Endodermal cell (in vitro differentiated cells): ENCODE measurements around the gene CCDC86. TPM values are rescaled to one million over a fixed set of nuclear protein-coding genes. Genes with fewer than 3 reads are reported as not detected.

Source experiments
- DNase-seq: peaks from one replicate; pipeline ENCODE4 v3.0.0-alpha.2; 2017
- H3K27ac ChIP-seq: 2 replicates; pipeline ENCODE4 v1.5.1; 2013; ENCODE audit warnings: mild to moderate bottlenecking, low read depth, low read length, moderate library complexity
- H3K27me3 ChIP-seq: 2 replicates; pipeline ENCODE4 v1.6.1; 2013; ENCODE audit warnings: mild to moderate bottlenecking, low read length, moderate library complexity; ENCODE audit not compliant: insufficient read depth, control insufficient read depth, poor library complexity, severe bottlenecking
- H3K36me3 ChIP-seq: 2 replicates; pipeline ENCODE4 v1.7.0; 2013; ENCODE audit warnings: mild to moderate bottlenecking, low read length, moderate library complexity; ENCODE audit not compliant: control insufficient read depth, insufficient read depth
- H3K4me1 ChIP-seq: one replicate; pipeline ENCODE4 v1.7.0; 2013; ENCODE audit warnings: low read length; ENCODE audit not compliant: control insufficient read depth, insufficient read depth
- H3K4me3 ChIP-seq: 2 replicates; pipeline ENCODE4 v1.5.1; 2013; ENCODE audit warnings: mild to moderate bottlenecking, low read length, moderate library complexity
- H3K9ac ChIP-seq: 2 replicates; pipeline ENCODE4 v1.6.1; 2013; ENCODE audit warnings: mild to moderate bottlenecking, low read length, moderate library complexity; ENCODE audit not compliant: poor library complexity, severe bottlenecking; ENCODE audit errors: extremely low read depth
- H3K9me3 ChIP-seq: 2 replicates; pipeline ENCODE4 v1.6.1; 2013; ENCODE audit warnings: mild to moderate bottlenecking, low read length, moderate library complexity; ENCODE audit not compliant: control insufficient read depth
- H3K27ac Mint-ChIP-seq: 2 replicates; pipeline ENCODE4 v1.8.0; 2020; ENCODE audit warnings: mixed read lengths
- H3K27me3 Mint-ChIP-seq: 2 replicates; pipeline ENCODE4 v1.8.0; 2021; ENCODE audit warnings: mild to moderate bottlenecking, mixed read lengths; ENCODE audit not compliant: insufficient read depth
- H3K36me3 Mint-ChIP-seq: 2 replicates; pipeline ENCODE4 v1.8.0; 2020; ENCODE audit warnings: low read depth, mixed read lengths
- H3K4me1 Mint-ChIP-seq: 2 replicates; pipeline ENCODE4 v1.8.0; 2020; ENCODE audit warnings: mixed read lengths
- H3K4me3 Mint-ChIP-seq: 2 replicates; pipeline ENCODE4 v1.8.0; 2020; ENCODE audit warnings: mild to moderate bottlenecking, moderate library complexity, mixed read lengths
- H3K9me3 Mint-ChIP-seq: 2 replicates; pipeline ENCODE4 v1.8.0; 2020; ENCODE audit warnings: mild to moderate bottlenecking, mixed read lengths
- WGBS, 2 experiments: methylation state at CpG; one replicate each; pipeline versions ENCODE4 v1.1.5 to v1.1.7; 2013; ENCODE audit warnings: missing lambda C conversion rate in 2 of 2, mixed read lengths in 1 of 2; ENCODE audit not compliant: insufficient coverage in 1 of 2, insufficient read length in 1 of 2; 5-methylcytosine and 5-hydroxymethylcytosine counted together
- long read RNA-seq, 4 experiments: library from polyadenylated mRNA in 2 of 4; library from RNA in 1 of 4; library from capped mRNA in 1 of 4; stranded (forward) in 3 of 4; unstranded in 1 of 4; transcript quantifications; one replicate each; pipeline ENCODE4 v2.0.0, GENCODE V29; 2020 to 2021; ENCODE audit warnings: inconsistent platforms in 1 of 4
- polyA plus RNA-seq, 2 experiments: library from polyadenylated mRNA; stranded (reverse); fragments of 50-300 nt; gene quantifications; one replicate each; pipeline ENCODE4 v1.2.3, GENCODE V29; 2013
- total RNA-seq, 2 donors: library from RNA; stranded (reverse); fragmentation: NEBNext Ultra II Directional in 1 of 2; extraction: Animal tissue kit (Norgen Biotek cat#: 25700) in 1 of 2; gene quantifications; 2 replicates in 1 of 2; 3 replicates in 1 of 2; pipeline ENCODE4 v1.2.1, GENCODE V29; 2021
- TF ChIP-seq, protein P1 (sequence below): fragments of 200-600 bp; sonication (generic); conservative IDR thresholded peaks from 2 replicates; pipeline ENCODE4 v1.5.0; 2021; ENCODE audit warnings: antibody characterized with exemption, mild to moderate bottlenecking

The CCDC86 gene, protein sequence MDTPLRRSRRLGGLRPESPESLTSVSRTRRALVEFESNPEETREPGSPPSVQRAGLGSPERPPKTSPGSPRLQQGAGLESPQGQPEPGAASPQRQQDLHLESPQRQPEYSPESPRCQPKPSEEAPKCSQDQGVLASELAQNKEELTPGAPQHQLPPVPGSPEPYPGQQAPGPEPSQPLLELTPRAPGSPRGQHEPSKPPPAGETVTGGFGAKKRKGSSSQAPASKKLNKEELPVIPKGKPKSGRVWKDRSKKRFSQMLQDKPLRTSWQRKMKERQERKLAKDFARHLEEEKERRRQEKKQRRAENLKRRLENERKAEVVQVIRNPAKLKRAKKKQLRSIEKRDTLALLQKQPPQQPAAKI
- 10 to 100 TPM; 22.4 to 27.9 TPM for total RNA-seq
- 22.9 TPM for polyA plus RNA-seq (2013, experiment 1 of 2)
- polyA plus RNA-seq (2013, experiment 2 of 2): 22.8 TPM
- long read RNA-seq, experiment 1, transcript CCDC86-201 (4 exons, 1,893 nt): major isoform, 7 of 16 reads
- long read RNA-seq, experiment 1, partial matches to known transcripts: 3 of 16 reads
- long read RNA-seq, experiment 1, other reads (novel, unspliced or antisense): 3 of 16 reads
- long read RNA-seq, experiment 2, transcript CCDC86-201 (4 exons, 1,893 nt): major isoform, 61 of 63 reads
- long read RNA-seq, experiment 2, partial matches to known transcripts: 0 of 63 reads
- long read RNA-seq, experiment 2, other reads (novel, unspliced or antisense): 1 of 63 reads
- long read RNA-seq, experiment 3, transcript CCDC86-201 (4 exons, 1,893 nt): major isoform, 174 of 177 reads
- long read RNA-seq, experiment 3, partial matches to known transcripts: 1 of 177 reads
- long read RNA-seq, experiment 3, other reads (novel, unspliced or antisense): 1 of 177 reads
- long read RNA-seq, experiment 4, transcript CCDC86-201 (4 exons, 1,893 nt): major isoform, 48 of 52 reads
- long read RNA-seq, experiment 4, partial matches to known transcripts: 0 of 52 reads
- long read RNA-seq, experiment 4, other reads (novel, unspliced or antisense): 0 of 52 reads

- Histone ChIP-seq H3K9me3 (no peaks in the 10 kb centered on the region), H3K27ac (peak within 1 kb of the TSS; percentile 64), H3K27me3 (no peaks in the 10 kb centered on the region), H3K4me1 (peaks cover 15% of the 10 kb centered on the region), H3K4me3 (peak within 1 kb of the TSS; percentile 94), H3K36me3 (no peaks in the 10 kb centered on the region), H3K9ac (peak within 1 kb of the TSS; percentile 86)
- Mint-ChIP-seq H3K4me1 (peaks cover 42% of the 10 kb centered on the region), H3K27ac (peak within 1 kb of the TSS; percentile 91), H3K9me3 (no peaks in the 10 kb centered on the region), H3K36me3 (peaks cover 4% of the 10 kb centered on the region), H3K27me3 (peaks cover 4% of the 10 kb centered on the region), H3K4me3 (peak within 1 kb of the TSS; percentile 78)
- TF ChIP-seq, protein P1, sequence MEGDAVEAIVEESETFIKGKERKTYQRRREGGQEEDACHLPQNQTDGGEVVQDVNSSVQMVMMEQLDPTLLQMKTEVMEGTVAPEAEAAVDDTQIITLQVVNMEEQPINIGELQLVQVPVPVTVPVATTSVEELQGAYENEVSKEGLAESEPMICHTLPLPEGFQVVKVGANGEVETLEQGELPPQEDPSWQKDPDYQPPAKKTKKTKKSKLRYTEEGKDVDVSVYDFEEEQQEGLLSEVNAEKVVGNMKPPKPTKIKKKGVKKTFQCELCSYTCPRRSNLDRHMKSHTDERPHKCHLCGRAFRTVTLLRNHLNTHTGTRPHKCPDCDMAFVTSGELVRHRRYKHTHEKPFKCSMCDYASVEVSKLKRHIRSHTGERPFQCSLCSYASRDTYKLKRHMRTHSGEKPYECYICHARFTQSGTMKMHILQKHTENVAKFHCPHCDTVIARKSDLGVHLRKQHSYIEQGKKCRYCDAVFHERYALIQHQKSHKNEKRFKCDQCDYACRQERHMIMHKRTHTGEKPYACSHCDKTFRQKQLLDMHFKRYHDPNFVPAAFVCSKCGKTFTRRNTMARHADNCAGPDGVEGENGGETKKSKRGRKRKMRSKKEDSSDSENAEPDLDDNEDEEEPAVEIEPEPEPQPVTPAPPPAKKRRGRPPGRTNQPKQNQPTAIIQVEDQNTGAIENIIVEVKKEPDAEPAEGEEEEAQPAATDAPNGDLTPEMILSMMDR: no peak
- peak; percentile 98 for DNase-seq
- 0 to 1% methylated on average over 35 to 57 of the region's 57 CpGs for WGBS, 2 experiments
Observed at GRCh38 chr11:60841797-60842667, at the start of gene CCDC86. TSS of gene CCDC86 (plus strand) at chr11:60842113. CDS start at chr11:60842125, 12 bp downstream.

GRCh38 chr11:60792521-60792920, 49.4 kb upstream of the CCDC86 start:
- Mint-ChIP-seq H3K4me1 (no peaks in the 10 kb centered on the region), H3K36me3 (no peaks in the 10 kb centered on the region), H3K9me3 (peaks cover 51% of the 10 kb centered on the region), H3K4me3 (no peak overlapping the region), H3K27me3 (peaks cover 15% of the 10 kb centered on the region), H3K27ac (no peak overlapping the region)
- Histone ChIP-seq H3K9ac (no peak overlapping the region), H3K4me3 (no peak overlapping the region), H3K9me3 (peaks cover 6% of the 10 kb centered on the region), H3K36me3 (no peaks in the 10 kb centered on the region), H3K4me1 (no peaks in the 10 kb centered on the region), H3K27ac (no peak overlapping the region), H3K27me3 (no peaks in the 10 kb centered on the region)
- TF ChIP-seq, protein P1: no peak
- DNase-seq: no peak
- 81 to 83% methylated on average over 3 of the region's 3 CpGs for WGBS, 2 experiments

- H3K36me3 Mint-ChIP-seq: no peaks in the 10 kb centered on the region
- H3K9me3 ChIP-seq: peaks cover 6% of the 10 kb centered on the region
- no peak overlapping the region for H3K9ac ChIP-seq
- H3K27ac Mint-ChIP-seq: no peak overlapping the region
- no peaks in the 10 kb centered on the region for H3K4me1 Mint-ChIP-seq
- H3K36me3 ChIP-seq: no peaks in the 10 kb centered on the region
- no peaks in the 10 kb centered on the region for H3K4me1 ChIP-seq
- no peak overlapping the region for H3K4me3 Mint-ChIP-seq
- H3K9me3 Mint-ChIP-seq: peaks cover 41% of the 10 kb centered on the region
- TF ChIP-seq, protein P1: no peak
- peaks cover 17% of the 10 kb centered on the region for H3K27me3 Mint-ChIP-seq
- no peak overlapping the region for H3K4me3 ChIP-seq
- no peak for DNase-seq
- H3K27me3 ChIP-seq: no peaks in the 10 kb centered on the region
- WGBS, 2 experiments: 78% methylated on average over 4 to 6 of the region's 6 CpGs
- H3K27ac ChIP-seq: no peak overlapping the region
Observed at GRCh38 chr11:60795291-60795690, 46.6 kb upstream of the CCDC86 start.
